Hematopoietic multipotent progenitor cell treated with erythropoietin and hydrocortisone succinate and interleukin-3 and kit ligand, for 4 days (in vitro differentiated cells): ENCODE data around the gene F2.

ENCODE experiments used
- DNase-seq: peaks from one replicate; pipeline ENCODE4 v3.0.0-alpha.2; 2015

F2 gene

GRCh38 chr11:46718155-46719019, 626 bp upstream of the F2 start:
- peak; percentile 63 for DNase-seq

DNA sequence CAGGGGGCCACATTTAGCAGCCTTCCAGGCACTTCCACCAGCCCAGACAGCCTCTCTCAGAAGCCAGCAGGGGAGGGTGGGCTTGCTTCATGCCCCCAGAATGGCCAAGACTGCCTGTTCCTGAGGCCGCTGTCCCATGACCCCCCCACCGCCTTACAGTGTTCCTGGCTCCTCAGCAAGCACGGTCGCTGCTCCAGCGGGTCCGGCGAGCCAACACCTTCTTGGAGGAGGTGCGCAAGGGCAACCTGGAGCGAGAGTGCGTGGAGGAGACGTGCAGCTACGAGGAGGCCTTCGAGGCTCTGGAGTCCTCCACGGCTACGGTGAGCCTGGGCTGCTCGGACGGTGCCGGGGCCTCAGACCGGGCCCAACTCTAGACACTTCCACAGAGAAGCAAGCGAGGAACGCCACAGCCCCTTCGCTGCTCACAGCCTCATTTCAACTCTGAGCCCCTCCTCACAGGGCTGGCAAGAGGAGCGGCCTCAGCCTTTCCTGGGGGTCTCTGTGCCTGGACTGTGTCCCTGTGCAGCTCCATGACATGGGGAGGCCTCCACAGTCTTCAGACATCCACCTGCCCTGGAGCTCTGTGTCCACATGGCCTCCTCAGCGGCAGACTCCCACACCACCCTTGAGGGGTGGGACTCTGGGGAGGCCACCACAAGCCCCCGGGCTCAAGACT, 668 bp downstream of the F2 start:
- no peak for DNase-seq

DNA sequence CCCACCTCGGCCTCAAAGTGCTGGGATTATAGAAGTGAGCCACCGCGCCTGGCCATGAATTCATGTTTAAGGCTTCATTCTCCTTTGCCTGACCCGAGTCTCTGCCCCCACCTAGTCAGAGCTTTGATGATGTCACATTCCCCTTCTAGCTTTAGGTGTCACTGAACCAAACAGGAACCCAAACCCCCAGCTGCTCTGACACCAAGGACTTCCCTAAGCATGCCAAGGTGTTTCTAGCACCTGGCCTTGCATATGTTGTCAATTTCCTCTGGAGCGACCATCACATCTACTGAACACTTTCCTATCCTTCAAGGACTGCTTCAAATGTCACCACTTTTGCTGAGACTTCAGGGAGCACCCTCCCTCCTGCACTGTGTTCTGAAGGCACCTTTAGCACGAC, 2.3 kb downstream of the F2 start:
- DNase-seq: no peak

GRCh38 chr11:46722566-46723358, 3.7 kb downstream of the F2 start:
- DNase-seq: no peak

DNA sequence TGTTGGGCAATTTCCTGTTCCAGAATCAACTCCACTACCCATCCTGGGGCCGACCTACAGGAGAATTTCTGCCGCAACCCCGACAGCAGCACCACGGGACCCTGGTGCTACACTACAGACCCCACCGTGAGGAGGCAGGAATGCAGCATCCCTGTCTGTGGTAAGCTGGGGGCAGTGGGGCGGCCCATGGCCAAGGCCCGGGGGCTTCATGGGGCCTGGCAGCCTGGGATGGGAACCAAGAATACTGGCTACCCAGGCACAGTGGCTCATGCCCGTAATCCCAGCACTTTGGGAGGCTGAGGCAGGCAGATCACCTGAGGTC, 4.3 kb downstream of the F2 start:
- no peak for DNase-seq

DNA sequence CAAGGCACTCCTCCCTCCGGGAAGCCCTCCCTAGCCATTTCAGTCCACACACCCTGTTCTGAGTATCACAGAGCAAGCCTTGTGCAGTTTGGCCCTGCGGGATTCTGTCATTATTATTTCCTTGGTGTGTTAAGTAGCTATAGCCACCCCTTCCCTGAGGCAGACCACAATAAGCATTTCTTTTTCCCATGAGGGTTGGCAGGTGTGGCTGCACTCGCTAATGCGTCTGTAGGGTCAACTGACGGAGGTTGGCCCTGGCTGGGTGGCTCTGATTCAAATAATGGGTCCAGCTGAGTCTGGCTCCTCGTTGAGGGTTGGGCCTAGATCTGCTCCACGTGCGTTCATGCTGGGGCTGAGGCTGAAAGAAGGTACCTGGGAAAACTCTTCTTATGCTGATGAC, 5.1 kb downstream of the F2 start:
- DNase-seq: no peak

DNA sequence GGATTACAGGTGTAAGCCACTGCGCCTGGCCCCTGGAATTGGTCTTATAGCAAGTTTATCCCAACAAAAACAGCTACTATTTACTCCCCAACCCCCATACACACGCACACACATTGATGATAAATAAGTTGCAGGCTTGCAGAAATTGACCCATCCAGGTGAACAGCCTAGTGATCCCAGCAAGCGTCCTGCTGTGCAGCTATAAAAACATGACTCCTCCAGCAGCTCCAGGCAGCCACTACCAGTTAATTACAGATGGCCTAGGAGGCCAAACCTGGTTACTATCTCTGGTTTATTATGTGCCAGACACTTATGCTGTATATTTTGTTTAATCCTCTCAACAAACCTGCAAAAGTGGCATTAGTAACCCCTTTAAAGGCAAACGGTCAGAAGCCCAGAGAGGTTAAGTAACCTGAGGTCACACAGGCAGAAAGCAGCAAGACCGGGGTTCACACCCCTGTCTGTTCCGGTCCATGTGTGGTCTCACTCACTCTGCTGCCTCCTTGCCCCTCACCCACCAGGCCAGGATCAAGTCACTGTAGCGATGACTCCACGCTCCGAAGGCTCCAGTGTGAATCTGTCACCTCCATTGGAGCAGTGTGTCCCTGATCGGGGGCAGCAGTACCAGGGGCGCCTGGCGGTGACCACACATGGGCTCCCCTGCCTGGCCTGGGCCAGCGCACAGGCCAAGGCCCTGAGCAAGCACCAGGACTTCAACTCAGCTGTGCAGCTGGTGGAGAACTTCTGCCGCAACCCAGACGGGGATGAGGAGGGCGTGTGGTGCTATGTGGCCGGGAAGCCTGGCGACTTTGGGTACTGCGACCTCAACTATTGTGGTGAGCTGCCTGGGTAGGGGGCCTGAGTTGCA, 6.6 kb downstream of the F2 start:
- no peak for DNase-seq

DNA sequence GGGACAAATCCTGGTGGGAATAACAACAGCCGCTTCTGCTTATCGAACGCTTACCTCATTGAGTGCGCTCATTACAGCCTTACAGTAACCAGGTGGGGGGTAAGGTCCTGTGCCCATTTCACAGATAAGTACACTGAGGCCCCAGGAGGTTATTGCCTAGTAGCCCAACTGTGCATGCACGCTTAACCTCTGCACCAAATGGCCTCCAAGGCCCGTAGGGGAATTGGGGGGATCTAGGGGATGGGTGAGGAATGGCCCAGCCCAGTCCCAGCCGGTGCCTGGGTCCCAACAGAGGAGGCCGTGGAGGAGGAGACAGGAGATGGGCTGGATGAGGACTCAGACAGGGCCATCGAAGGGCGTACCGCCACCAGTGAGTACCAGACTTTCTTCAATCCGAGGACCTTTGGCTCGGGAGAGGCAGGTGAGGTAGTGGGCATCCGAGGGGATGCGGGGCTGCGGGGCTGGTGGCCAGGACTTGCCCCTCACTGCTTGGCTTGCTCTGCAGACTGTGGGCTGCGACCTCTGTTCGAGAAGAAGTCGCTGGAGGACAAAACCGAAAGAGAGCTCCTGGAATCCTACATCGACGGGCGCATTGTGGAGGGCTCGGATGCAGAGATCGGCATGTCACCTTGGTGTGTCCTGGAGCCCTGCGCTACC, 7.3 kb downstream of the F2 start:
- no peak for DNase-seq

- DNase-seq: no peak
These were observed 9.1 kb downstream of the F2 start for GRCh38 chr11:46727952-46728658.

DNA sequence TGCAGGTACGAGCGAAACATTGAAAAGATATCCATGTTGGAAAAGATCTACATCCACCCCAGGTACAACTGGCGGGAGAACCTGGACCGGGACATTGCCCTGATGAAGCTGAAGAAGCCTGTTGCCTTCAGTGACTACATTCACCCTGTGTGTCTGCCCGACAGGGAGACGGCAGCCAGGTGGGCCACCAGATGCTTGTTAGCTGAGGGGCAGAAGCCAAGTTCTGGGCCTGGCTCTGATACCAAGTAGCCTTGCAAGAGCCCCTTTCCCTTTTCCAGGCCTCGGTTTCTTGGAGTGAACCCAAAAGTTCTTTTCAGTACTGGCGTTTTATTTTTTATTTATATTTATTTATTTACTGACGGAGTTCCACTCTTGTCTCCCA, 9.6 kb downstream of the F2 start:
- no peak for DNase-seq

- DNase-seq: no peak
These were observed 10.4 kb downstream of the F2 start for GRCh38 chr11:46729110-46730027.

DNA sequence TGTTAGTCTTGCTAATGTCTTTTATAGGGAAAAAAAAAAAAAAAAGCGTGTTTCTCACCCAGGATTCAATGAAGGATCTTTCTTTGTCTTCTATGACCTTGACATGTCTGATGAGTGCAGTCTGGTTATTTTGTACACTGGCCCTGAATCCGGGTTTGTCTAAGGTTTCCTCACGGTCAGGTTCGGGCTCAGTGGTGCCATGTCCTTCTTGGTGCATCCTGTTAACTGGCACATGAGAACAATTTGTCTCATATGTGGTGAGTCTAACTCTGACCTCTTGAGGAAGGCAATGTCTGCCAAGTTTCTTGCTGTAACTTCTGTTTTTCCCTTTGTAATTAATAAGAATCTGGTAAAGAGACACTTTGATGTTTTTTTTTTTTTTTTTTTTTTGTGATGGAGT, 12.5 kb downstream of the F2 start:
- DNase-seq: no peak

GRCh38 chr11:46733234-46733633, 14.2 kb downstream of the F2 start:
- no peak for DNase-seq

- no peak for DNase-seq
These were observed 17.1 kb downstream of the F2 start for GRCh38 chr11:46736146-46736545.

DNA sequence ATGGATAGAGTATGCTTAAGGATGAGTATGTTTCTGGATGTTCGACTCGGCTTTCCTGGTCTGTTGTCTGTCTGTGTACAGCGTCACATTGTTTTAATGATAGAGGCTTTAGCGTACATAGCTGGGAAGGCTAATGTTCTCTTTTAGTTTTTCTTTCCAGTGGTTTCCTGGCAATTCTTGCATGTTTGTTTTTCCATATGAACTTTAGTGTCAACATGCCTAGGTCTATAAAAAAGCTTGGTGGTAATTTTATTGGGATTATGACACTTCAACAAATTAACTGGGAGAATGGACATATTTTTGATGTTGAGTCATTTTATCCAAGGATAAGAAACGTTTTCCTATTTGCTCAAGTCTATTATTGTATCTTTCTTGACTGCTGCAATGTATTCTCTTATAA, 17.6 kb downstream of the F2 start:
- DNase-seq: no peak

- DNase-seq: no peak
These were observed 18.7 kb downstream of the F2 start for GRCh38 chr11:46737699-46738098.

DNA sequence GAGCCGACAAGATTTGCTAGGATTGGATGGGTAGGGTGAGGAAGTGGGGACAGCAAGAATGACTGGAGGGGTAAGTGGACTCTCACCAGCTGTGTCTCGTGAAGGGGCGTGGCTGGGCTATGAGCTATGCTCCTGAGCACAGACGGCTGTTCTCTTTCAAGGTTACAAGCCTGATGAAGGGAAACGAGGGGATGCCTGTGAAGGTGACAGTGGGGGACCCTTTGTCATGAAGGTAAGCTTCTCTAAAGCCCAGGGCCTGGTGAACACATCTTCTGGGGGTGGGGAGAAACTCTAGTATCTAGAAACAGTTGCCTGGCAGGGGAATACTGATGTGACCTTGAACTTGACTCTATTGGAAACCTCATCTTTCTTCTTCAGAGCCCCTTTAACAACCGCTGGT, 19.9 kb downstream of the F2 start:
- DNase-seq: peak; percentile 18

DNA sequence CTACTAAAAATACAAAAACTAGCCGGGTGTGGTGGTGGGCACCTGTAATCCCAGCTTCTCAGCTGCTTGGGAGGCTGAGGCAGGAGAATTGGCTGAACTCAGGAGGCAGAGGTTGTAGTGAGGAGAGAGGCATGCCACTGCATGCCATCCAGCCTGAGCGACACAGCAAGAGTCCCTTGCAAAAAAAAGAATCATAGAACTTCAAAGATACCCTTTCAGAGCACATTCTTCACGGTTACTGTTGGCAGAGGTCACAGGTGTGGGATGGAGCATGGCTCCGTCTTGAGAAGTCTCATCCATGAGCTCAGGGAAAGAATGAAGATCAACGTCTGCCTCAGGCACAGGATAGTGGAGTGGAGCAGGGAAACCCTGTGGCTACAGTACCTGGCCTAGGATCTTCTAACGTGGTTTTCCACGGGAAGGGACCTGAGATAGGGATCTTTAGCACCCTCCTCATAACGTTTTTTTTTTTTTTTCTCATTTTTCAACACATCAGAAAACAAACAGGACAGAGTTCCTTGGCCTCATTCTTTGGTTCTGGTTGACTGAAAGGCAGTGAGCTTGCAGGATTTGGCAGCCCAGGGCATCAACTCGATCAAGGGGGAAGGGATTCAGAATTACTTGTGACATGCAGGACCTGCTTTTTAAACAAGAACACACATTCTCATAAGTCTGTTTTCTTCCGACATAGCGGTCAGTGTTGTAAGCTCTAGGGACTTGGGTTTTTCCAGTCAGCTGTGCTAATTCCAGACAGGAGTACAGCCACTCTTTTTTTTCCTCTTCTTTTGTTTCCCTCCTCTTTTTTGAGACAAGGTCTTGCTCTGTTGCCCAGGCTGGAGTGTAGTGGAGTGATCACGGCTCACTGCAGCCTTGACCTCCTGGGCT, 22.8 kb downstream of the F2 start:
- no peak for DNase-seq

- no peak for DNase-seq
These were observed 24.0 kb downstream of the F2 start for GRCh38 chr11:46743043-46743442.
